ENCODE measurements around the gene RHOJ.

GRCh38 chr14:63241096-63241495, 36.9 kb downstream of the RHOJ start:
- no peak for TF ChIP-seq CTCF (IDR thresholded peaks at IDR 0.05; ENCODE audit: control extremely low read depth in 1 of 3, insufficient read depth in 1 of 3, low read depth in 1 of 3, low read length in 3 of 3)
- no peak for TF ChIP-seq SIRT6 (IDR thresholded peaks at IDR 0.05; ENCODE audit: low read length)
- TF ChIP-seq RAD21 (IDR thresholded peaks at IDR 0.05 in 1 of 2, conservative IDR thresholded peaks at IDR 0.05 in 1 of 2; ENCODE audit: low read depth in 2 of 2, low read length in 2 of 2), result no peak
- TF ChIP-seq CHD1 (IDR thresholded peaks at IDR 0.05; ENCODE audit: low read depth, low read length), result no peak
- no peak for TF ChIP-seq CHD2 (IDR thresholded peaks at IDR 0.05; ENCODE audit: low read length)
- TF ChIP-seq EZH2 (IDR thresholded peaks at IDR 0.05; ENCODE audit: low read depth, low read length, severe bottlenecking), result no peak
- TF ChIP-seq PHF8 (conservative IDR thresholded peaks at IDR 0.05; ENCODE audit: low read depth, low read length), result no peak
- no peak for TF ChIP-seq CBX8 (IDR thresholded peaks at IDR 0.05; ENCODE audit: borderline replicate concordance, low read depth, low read length)

Measured in H1 (cell line).